PC-3 (cell line): ENCODE results near the gene MIPEP. TPM values are rescaled to one million over a fixed set of nuclear protein-coding genes. Genes with fewer than 3 reads are reported as not detected.

Experiments
- ATAC-seq: fragments of 200-7000 bp; cut with Tn5 transposase; 2 replicates; pipeline ENCODE4 v1.9.1; 2020; ENCODE audit warnings: mild to moderate bottlenecking, moderate library complexity
- BruUV-seq: library from RNA; stranded (reverse); fragments of 400-500 nt; replicated peaks from 2 replicates; lab custom pipeline; 2021; lab: Mats Ljungman, UMichigan
- CTCF ChIA-PET: fragments of 300-600 bp; sonication (Branson Sonifier 250); formaldehyde crosslinking; loops from one replicate; lab custom pipeline; 2022; ENCODE audit warnings: antibody characterized with exemption; lab: Charles Lee
- POLR2A ChIA-PET: fragments of 300-600 bp; sonication (Branson Sonifier 250); formaldehyde crosslinking; loops from one replicate; lab custom pipeline; 2022; ENCODE audit warnings: antibody characterized with exemption; ENCODE audit not compliant: unreplicated experiment; lab: Charles Lee
- DNase-seq: peaks from one replicate; pipeline ENCODE4 v3.0.0-alpha.2; 2015
- H2AFZ ChIP-seq: fragments of 300-600 bp; sonication (generic); 2 replicates; pipeline ENCODE4 v1.6.0; 2016; ENCODE audit warnings: antibody characterized with exemption, low read length
- H3F3A ChIP-seq: fragments of 300-600 bp; sonication (generic); one replicate; pipeline ENCODE4 v1.6.0; 2017; ENCODE audit warnings: antibody characterized with exemption, low read length, control low read depth, mild to moderate bottlenecking; ENCODE audit not compliant: unreplicated experiment
- H3K27ac ChIP-seq: fragments of 300-600 bp; sonication (generic); 2 replicates; pipeline ENCODE4 v1.5.1; 2016; ENCODE audit warnings: mild to moderate bottlenecking, low read length
- H3K27me3 ChIP-seq: fragments of 300-600 bp; sonication (generic); 2 replicates; pipeline ENCODE4 v1.6.1; 2016; ENCODE audit warnings: low read length, mixed read lengths
- H3K36me3 ChIP-seq: fragments of 300-600 bp; sonication (generic); 2 replicates; pipeline ENCODE4 v1.6.1; 2016; ENCODE audit warnings: low read depth, mixed run types, low read length, mixed read lengths
- H3K4me1 ChIP-seq: fragments of 300-600 bp; sonication (generic); 2 replicates; pipeline ENCODE4 v1.5.1; 2016; ENCODE audit warnings: low read length; ENCODE audit not compliant: insufficient read depth
- H3K4me2 ChIP-seq: fragments of 300-600 bp; sonication (generic); 2 replicates; pipeline ENCODE4 v1.6.0; 2016; ENCODE audit warnings: low read length
- H3K4me3 ChIP-seq: fragments of 300-600 bp; sonication (generic); 2 replicates; pipeline ENCODE4 v1.5.1; 2016; ENCODE audit warnings: mild to moderate bottlenecking, low read length, mixed read lengths
- H3K79me2 ChIP-seq: fragments of 300-600 bp; sonication (generic); 2 replicates; pipeline ENCODE4 v1.6.1; 2017; ENCODE audit warnings: low read length, mixed read lengths
- H3K9ac ChIP-seq: fragments of 300-600 bp; sonication (generic); 2 replicates; pipeline ENCODE4 v1.6.0; 2016; ENCODE audit warnings: mild to moderate bottlenecking, low read length
- H3K9me2 ChIP-seq: fragments of 300-600 bp; sonication (generic); replicated peaks from 2 replicates; pipeline ENCODE4 v1.6.1; 2016; ENCODE audit warnings: mixed run types, low read length, mixed read lengths
- H3K9me3 ChIP-seq: fragments of 300-600 bp; sonication (generic); 2 replicates; pipeline ENCODE4 v1.6.1; 2016; ENCODE audit warnings: low read length, mixed read lengths
- H4K20me1 ChIP-seq: fragments of 300-600 bp; sonication (generic); 2 replicates; pipeline ENCODE4 v1.6.1; 2016; ENCODE audit warnings: low read length, mixed read lengths
- CTCF ChIP-seq: fragments of 300-600 bp; sonication (generic); conservative IDR thresholded peaks from 2 replicates; pipeline ENCODE4 v1.5.1; 2017; ENCODE audit warnings: antibody characterized with exemption, low read depth, mild to moderate bottlenecking, low read length
- EZH2 ChIP-seq: fragments of 300-600 bp; sonication (generic); IDR thresholded peaks from one replicate; pipeline ENCODE4 v1.6.1; 2017; ENCODE audit warnings: antibody characterized with exemption, mild to moderate bottlenecking, low read length; ENCODE audit not compliant: unreplicated experiment
- EZH2phosphoT487 ChIP-seq: fragments of 300-600 bp; sonication (generic); IDR thresholded peaks from 2 replicates; pipeline ENCODE4 v1.6.1; 2018; ENCODE audit warnings: mild to moderate bottlenecking, antibody characterized with exemption, low read length, borderline replicate concordance
- intact Hi-C: fragments of 100-400 bp; cut with micrococcal nuclease; formaldehyde crosslinking; loops from 2 replicates; pipeline ENCODE4 v1.9.0; 2023
- total RNA-seq: library from RNA; depleted of rRNA; stranded (reverse); fragments of >200 nt; gene quantifications from 2 replicates; pipeline ENCODE4 v1.2.3, GENCODE V29; 2014

MIPEP gene
- total RNA-seq, 1 experiment from 2014 or later, result 30.5 TPM

- H3K9ac ChIP-seq, result no peak overlapping the region
- no peak for ATAC-seq
- H3K4me3 ChIP-seq, result no peak overlapping the region
Observed at GRCh38 chr13:23833733-23834611, 55.2 kb downstream of the MIPEP start.

GRCh38 chr13:23828866-23829265, 60.3 kb downstream of the MIPEP start:
- H3K27ac ChIP-seq, result no peak overlapping the region
- CTCF ChIA-PET, result no interaction called here
- no peak overlapping the region for H3K4me2 ChIP-seq

More at GRCh38 chr13:23833733-23834611, 55.2 kb downstream of the MIPEP start:
- no peaks in the 10 kb centered on the region for H4K20me1 ChIP-seq
- no peaks in the 10 kb centered on the region for H3K36me3 ChIP-seq
- H3K27me3 ChIP-seq, result no peaks in the 10 kb centered on the region
- no peak overlapping the region for H3K27ac ChIP-seq
- intact Hi-C loops, result no loop called here
- TF ChIP-seq EZH2phosphoT487, result no peak
- TF ChIP-seq EZH2, result no peak
- TF ChIP-seq CTCF, result no peak
- H2AFZ ChIP-seq, result no peak overlapping the region
- H3K9me2 ChIP-seq, result no peaks in the 10 kb centered on the region
- DNase-seq, result no peak
- BruUV-seq, result no TSS peak
- H3K4me1 ChIP-seq, result peaks cover 5% of the 10 kb centered on the region
- ChIA-PET CTCF (interaction anchor here (0.5 kb wide), 1 partner anchor 1033 kb away, joined by 3 read pairs; no protein-coding TSS in a partner anchor), POLR2A (no interaction called here)
- H3K9me3 ChIP-seq, result no peaks in the 10 kb centered on the region
- H3K4me2 ChIP-seq, result no peak overlapping the region
- H3K79me2 ChIP-seq, result no peaks in the 10 kb centered on the region
- H3F3A ChIP-seq, result no peaks in the 10 kb centered on the region

More at GRCh38 chr13:23828866-23829265, 60.3 kb downstream of the MIPEP start:
- POLR2A ChIA-PET, result no interaction called here
- ATAC-seq (no peak), DNase-seq (no peak)
- intact Hi-C loops, result no loop called here
- Histone ChIP-seq H3K9me2 (no peaks in the 10 kb centered on the region), H3K4me3 (no peak overlapping the region), H3K9ac (no peak overlapping the region), H3K9me3 (no peaks in the 10 kb centered on the region), H3K79me2 (no peaks in the 10 kb centered on the region), H2AFZ (no peak overlapping the region), H3K4me1 (no peaks in the 10 kb centered on the region), H3F3A (no peaks in the 10 kb centered on the region), H4K20me1 (no peaks in the 10 kb centered on the region), H3K27me3 (no peaks in the 10 kb centered on the region), H3K36me3 (peaks cover 2% of the 10 kb centered on the region; the same call in 1 of the 2 replicates)
- BruUV-seq, result no TSS peak
- TF ChIP-seq CTCF, result no peak
- TF ChIP-seq EZH2, result no peak
- no peak for TF ChIP-seq EZH2phosphoT487
